COR-L47 (cell line): ENCODE data around the gene PRSS1.
"Not testable (repeated sequence)": the region's sequence is repeated elsewhere in the genome, so short reads cannot be mapped to it uniquely, and the experiment has no call there.

Experiments used
- DNase-seq: peaks from one replicate; lab custom pipeline; 2025; lab: John Stamatoyannopoulos, UW

The PRSS1 gene

GRCh38 chr7:142773937-142774744 lies 24.9 kb downstream of the PRSS1 start:
- no peak for DNase-seq

GRCh38 chr7:142774826-142775225 lies 25.6 kb downstream of the PRSS1 start:
- DNase-seq, result no peak

- DNase-seq, result not testable (repeated sequence)
Observed at GRCh38 chr7:142775351-142776115, 26.3 kb downstream of the PRSS1 start.

GRCh38 chr7:142776206-142776844 lies 27.1 kb downstream of the PRSS1 start:
- DNase-seq, result no peak

GRCh38 chr7:142776845-142777225 lies 27.6 kb downstream of the PRSS1 start:
- not testable (repeated sequence) for DNase-seq

- no peak for DNase-seq
Observed at GRCh38 chr7:142777318-142777717, 28.0 kb downstream of the PRSS1 start.

- DNase-seq, result peak; percentile 93
Observed at GRCh38 chr7:142782922-142783900, 33.9 kb downstream of the PRSS1 start.

- DNase-seq, result no peak
Observed at GRCh38 chr7:142784096-142784495, 34.8 kb downstream of the PRSS1 start.

GRCh38 chr7:142784716-142785115 lies 35.4 kb downstream of the PRSS1 start:
- DNase-seq, result no peak

- no peak for DNase-seq
Observed at GRCh38 chr7:142785841-142786250, 36.6 kb downstream of the PRSS1 start.

GRCh38 chr7:142787034-142787768 lies 37.9 kb downstream of the PRSS1 start:
- DNase-seq, result no peak

GRCh38 chr7:142787783-142788182 lies 38.5 kb downstream of the PRSS1 start:
- DNase-seq, result no peak

- DNase-seq, result no peak
Observed at GRCh38 chr7:142788303-142789289, 39.3 kb downstream of the PRSS1 start.

GRCh38 chr7:142789441-142789840 lies 40.2 kb downstream of the PRSS1 start:
- no peak for DNase-seq

GRCh38 chr7:142790056-142790455 lies 40.8 kb downstream of the PRSS1 start:
- DNase-seq, result no peak

GRCh38 chr7:142790555-142790954 lies 41.3 kb downstream of the PRSS1 start:
- no peak for DNase-seq

- DNase-seq, result no peak
Observed at GRCh38 chr7:142791502-142791901, 42.2 kb downstream of the PRSS1 start.

GRCh38 chr7:142792129-142792528 lies 42.9 kb downstream of the PRSS1 start:
- no peak for DNase-seq

- DNase-seq, result no peak
Observed at GRCh38 chr7:142792593-142792992, 43.3 kb downstream of the PRSS1 start.

- no peak for DNase-seq
Observed at GRCh38 chr7:142793156-142793555, 43.9 kb downstream of the PRSS1 start.
